Measurements from ENCODE around the gene SLC27A4.

SLC27A4 gene

GRCh38 chr9:128362774-128363173 lies 22.4 kb downstream of the SLC27A4 start:
- H3K27ac Mint-ChIP-seq: no peak overlapping the region
- peaks cover 7% of the 10 kb centered on the region for H3K4me1 Mint-ChIP-seq (ENCODE audit: low read depth)
- no peaks in the 10 kb centered on the region for H3K9me3 Mint-ChIP-seq
- no peak overlapping the region for H3K4me3 Mint-ChIP-seq
- no peaks in the 10 kb centered on the region for H3K36me3 Mint-ChIP-seq (ENCODE audit: low read depth)
- DNase-seq (ENCODE audit: low spot score): no peak
- no peaks in the 10 kb centered on the region for H3K27me3 Mint-ChIP-seq (ENCODE audit: low read depth)

GRCh38 chr9:128365525-128365924 lies 25.2 kb downstream of the SLC27A4 start:
- peak overlapping the region; percentile 12 for H3K27ac Mint-ChIP-seq
- no peaks in the 10 kb centered on the region for H3K27me3 Mint-ChIP-seq (ENCODE audit: low read depth)
- no peak overlapping the region for H3K4me3 Mint-ChIP-seq
- peaks cover 12% of the 10 kb centered on the region for H3K4me1 Mint-ChIP-seq (ENCODE audit: low read depth)
- no peaks in the 10 kb centered on the region for H3K36me3 Mint-ChIP-seq (ENCODE audit: low read depth)
- H3K9me3 Mint-ChIP-seq: no peaks in the 10 kb centered on the region
- DNase-seq (ENCODE audit: low spot score): no peak

GRCh38 chr9:128369024-128369706 lies 28.8 kb downstream of the SLC27A4 start:
- H3K9me3 Mint-ChIP-seq: no peaks in the 10 kb centered on the region
- no peaks in the 10 kb centered on the region for H3K27me3 Mint-ChIP-seq (ENCODE audit: low read depth)
- H3K4me1 Mint-ChIP-seq (ENCODE audit: low read depth): peaks cover 34% of the 10 kb centered on the region
- H3K27ac Mint-ChIP-seq: peak overlapping the region; percentile 7
- peak overlapping the region; percentile 10 for H3K4me3 Mint-ChIP-seq
- H3K36me3 Mint-ChIP-seq (ENCODE audit: low read depth): peaks cover 12% of the 10 kb centered on the region
- no peak for DNase-seq (ENCODE audit: low spot score)

- Mint-ChIP-seq H3K9me3 (no peaks in the 10 kb centered on the region), H3K27ac (peak overlapping the region; percentile 96), H3K36me3 (ENCODE audit: low read depth) (peaks cover 16% of the 10 kb centered on the region), H3K4me3 (peak overlapping the region; percentile 96), H3K4me1 (ENCODE audit: low read depth) (peaks cover 30% of the 10 kb centered on the region), H3K27me3 (ENCODE audit: low read depth) (no peaks in the 10 kb centered on the region)
- DNase-seq (ENCODE audit: low spot score): no peak
These were observed 30.0 kb downstream of the SLC27A4 start for GRCh38 chr9:128370367-128370751.

- H3K4me1 Mint-ChIP-seq (ENCODE audit: low read depth): peaks cover 29% of the 10 kb centered on the region
- H3K36me3 Mint-ChIP-seq (ENCODE audit: low read depth): peaks cover 16% of the 10 kb centered on the region
- peak; percentile 98 for DNase-seq (ENCODE audit: low spot score)
- H3K27me3 Mint-ChIP-seq (ENCODE audit: low read depth): no peaks in the 10 kb centered on the region
- H3K4me3 Mint-ChIP-seq: peak within 1 kb of the TSS; percentile 96
- peak within 1 kb of the TSS; percentile 96 for H3K27ac Mint-ChIP-seq
- no peaks in the 10 kb centered on the region for H3K9me3 Mint-ChIP-seq
These were observed 30.7 kb downstream of the SLC27A4 start, which contains the start of gene URM1 for GRCh38 chr9:128370752-128371629. Gene URM1 (plus strand): TSS chr9:128371374. CDS start chr9:128371381, 7 bp downstream.

- Mint-ChIP-seq H3K27me3 (ENCODE audit: low read depth) (no peaks in the 10 kb centered on the region), H3K36me3 (ENCODE audit: low read depth) (peaks cover 16% of the 10 kb centered on the region), H3K27ac (peak overlapping the region; percentile 96), H3K9me3 (no peaks in the 10 kb centered on the region), H3K4me1 (ENCODE audit: low read depth) (peaks cover 29% of the 10 kb centered on the region), H3K4me3 (peak overlapping the region; percentile 96)
- no peak for DNase-seq (ENCODE audit: low spot score)
These were observed 31.3 kb downstream of the SLC27A4 start for GRCh38 chr9:128371630-128372117.

GRCh38 chr9:128372188-128372641 lies 31.9 kb downstream of the SLC27A4 start:
- Mint-ChIP-seq H3K27me3 (ENCODE audit: low read depth) (no peaks in the 10 kb centered on the region), H3K36me3 (ENCODE audit: low read depth) (peaks cover 16% of the 10 kb centered on the region), H3K27ac (peak overlapping the region; percentile 96), H3K4me1 (ENCODE audit: low read depth) (peaks cover 29% of the 10 kb centered on the region), H3K9me3 (no peaks in the 10 kb centered on the region), H3K4me3 (peak overlapping the region; percentile 96)
- no peak for DNase-seq (ENCODE audit: low spot score)

- H3K36me3 Mint-ChIP-seq (ENCODE audit: low read depth): peaks cover 16% of the 10 kb centered on the region
- no peaks in the 10 kb centered on the region for H3K27me3 Mint-ChIP-seq (ENCODE audit: low read depth)
- peaks cover 29% of the 10 kb centered on the region for H3K4me1 Mint-ChIP-seq (ENCODE audit: low read depth)
- H3K27ac Mint-ChIP-seq: peak overlapping the region; percentile 69
- no peaks in the 10 kb centered on the region for H3K9me3 Mint-ChIP-seq
- H3K4me3 Mint-ChIP-seq: peak overlapping the region; percentile 96
- DNase-seq (ENCODE audit: low spot score): no peak
These were observed 32.5 kb downstream of the SLC27A4 start for GRCh38 chr9:128372784-128373183.

- no peak for DNase-seq (ENCODE audit: low spot score)
- no peak overlapping the region for H3K27ac Mint-ChIP-seq
- H3K4me3 Mint-ChIP-seq: no peak overlapping the region
- no peaks in the 10 kb centered on the region for H3K27me3 Mint-ChIP-seq (ENCODE audit: low read depth)
- peaks cover 21% of the 10 kb centered on the region for H3K36me3 Mint-ChIP-seq (ENCODE audit: low read depth)
- H3K9me3 Mint-ChIP-seq: no peaks in the 10 kb centered on the region
- peaks cover 29% of the 10 kb centered on the region for H3K4me1 Mint-ChIP-seq (ENCODE audit: low read depth)
These were observed 33.9 kb downstream of the SLC27A4 start for GRCh38 chr9:128374221-128374675.

- Mint-ChIP-seq H3K36me3 (ENCODE audit: low read depth) (peaks cover 24% of the 10 kb centered on the region), H3K27me3 (ENCODE audit: low read depth) (no peaks in the 10 kb centered on the region), H3K4me3 (no peak overlapping the region), H3K9me3 (no peaks in the 10 kb centered on the region), H3K27ac (no peak overlapping the region), H3K4me1 (ENCODE audit: low read depth) (peaks cover 21% of the 10 kb centered on the region)
- no peak for DNase-seq (ENCODE audit: low spot score)
These were observed 35.5 kb downstream of the SLC27A4 start for GRCh38 chr9:128375865-128376264.

GRCh38 chr9:128382261-128382660 lies 41.9 kb downstream of the SLC27A4 start:
- peaks cover 10% of the 10 kb centered on the region for H3K36me3 Mint-ChIP-seq (ENCODE audit: low read depth)
- H3K27ac Mint-ChIP-seq: no peak overlapping the region
- H3K27me3 Mint-ChIP-seq (ENCODE audit: low read depth): no peaks in the 10 kb centered on the region
- H3K9me3 Mint-ChIP-seq: no peaks in the 10 kb centered on the region
- H3K4me1 Mint-ChIP-seq (ENCODE audit: low read depth): no peaks in the 10 kb centered on the region
- DNase-seq (ENCODE audit: low spot score): no peak
- no peak overlapping the region for H3K4me3 Mint-ChIP-seq

- Mint-ChIP-seq H3K4me3 (no peak overlapping the region), H3K9me3 (no peaks in the 10 kb centered on the region), H3K4me1 (ENCODE audit: low read depth) (no peaks in the 10 kb centered on the region), H3K27me3 (ENCODE audit: low read depth) (no peaks in the 10 kb centered on the region), H3K36me3 (ENCODE audit: low read depth) (peaks cover 10% of the 10 kb centered on the region), H3K27ac (no peak overlapping the region)
- no peak for DNase-seq (ENCODE audit: low spot score)
These were observed 42.9 kb downstream of the SLC27A4 start for GRCh38 chr9:128383007-128383753.

- Mint-ChIP-seq H3K9me3 (no peaks in the 10 kb centered on the region), H3K27ac (no peak overlapping the region), H3K4me1 (ENCODE audit: low read depth) (no peaks in the 10 kb centered on the region), H3K4me3 (no peak overlapping the region), H3K36me3 (ENCODE audit: low read depth) (peaks cover 9% of the 10 kb centered on the region), H3K27me3 (ENCODE audit: low read depth) (no peaks in the 10 kb centered on the region)
- no peak for DNase-seq (ENCODE audit: low spot score)
These were observed 43.5 kb downstream of the SLC27A4 start for GRCh38 chr9:128383791-128384190.

Data from T-helper 2 cell treated with Interferon-gamma antibody and Interleukin-4, amounts not matched to agents 5 μg/mL and 100 μg/mL, for 36 hours (primary cell).